ENCODE results near the gene CCDC61. TPM values are rescaled to one million over a fixed set of nuclear protein-coding genes. Genes with fewer than 3 reads are reported as not detected.

Gene CCDC61
- total RNA-seq, 1 experiment from 2014 or later = 16.9 TPM

DNA sequence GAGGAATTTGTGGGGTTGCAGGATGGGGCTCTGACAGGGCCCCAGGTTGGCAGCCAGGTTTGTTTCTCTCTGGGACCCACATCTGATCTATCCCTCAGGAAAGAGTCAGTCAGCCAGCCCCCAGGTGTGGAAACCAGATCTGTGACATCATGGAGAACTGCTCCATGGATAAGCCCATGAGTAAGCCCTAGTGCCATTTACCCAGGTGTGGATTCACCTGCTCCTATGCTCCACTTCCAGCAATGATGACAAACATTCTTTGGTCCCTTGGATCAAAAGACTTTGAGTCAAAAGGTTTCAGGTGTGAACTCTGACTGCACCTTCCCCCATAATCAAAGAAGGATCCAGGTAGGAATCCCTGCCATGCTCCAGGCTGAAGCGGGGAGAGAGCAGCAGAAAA lies 72.4 kb downstream of the CCDC61 start:
- WGBS (ENCODE audit: extremely low coverage, insufficient read length, low lambda C conversion rate) = no CpG with 5 or more reads among the region's 1 CpG
- Histone ChIP-seq H4K5ac (ENCODE audit: insufficient read length, low read depth, low read length) (no peak overlapping the region), H3T11ph (ENCODE audit: low read length) (no peak overlapping the region), H2BK120ac (ENCODE audit: low read depth, low read length, poor library complexity, severe bottlenecking) (no peak overlapping the region), H3K14ac (ENCODE audit: insufficient read depth, low read length) (no peak overlapping the region), H3K9ac (ENCODE audit: extremely low read depth, insufficient read length, low read length) (no peak overlapping the region), H2BK20ac (ENCODE audit: low read depth, low read length, poor library complexity, severe bottlenecking) (no peak overlapping the region), H3K4me1 (ENCODE audit: insufficient read depth, low read length) (no peaks in the 10 kb centered on the region), H4K20me1 (ENCODE audit: control insufficient read depth, insufficient read depth, insufficient read length) (no peaks in the 10 kb centered on the region), H3K9me3 (ENCODE audit: control insufficient read depth, low read depth, low read length) (no peaks in the 10 kb centered on the region), H4K91ac (ENCODE audit: insufficient read length, low read depth, low read length) (no peak overlapping the region), H3K4ac (ENCODE audit: low read depth, low read length) (no peak overlapping the region), H2BK5ac (ENCODE audit: insufficient read length, low read length) (no peak overlapping the region), H2AFZ (ENCODE audit: low read length) (no peak overlapping the region), H3K27me3 (ENCODE audit: insufficient read depth, low read length) (no peaks in the 10 kb centered on the region; the same call in 1 of the 2 replicates), H4K8ac (replicated peaks; ENCODE audit: insufficient read length, low read depth, low read length) (no peak overlapping the region), H2BK15ac (ENCODE audit: low read depth, low read length) (no peak overlapping the region), H2AK5ac (ENCODE audit: insufficient read length, low read length) (no peak overlapping the region), H3K79me1 (ENCODE audit: insufficient read depth, low read depth, low read length, poor library complexity, severe bottlenecking) (no peaks in the 10 kb centered on the region), H3K18ac (ENCODE audit: insufficient read length, low read depth, low read length) (no peak overlapping the region), H3K27ac (ENCODE audit: insufficient read length, low read depth, low read length) (no peak overlapping the region), H3K23ac (ENCODE audit: insufficient read length, low read depth, low read length) (no peak overlapping the region), H3K23me2 (ENCODE audit: insufficient read length, low read depth, low read length, poor library complexity, severe bottlenecking) (no peaks in the 10 kb centered on the region), H3K4me2 (ENCODE audit: insufficient read depth, insufficient read length, low read length) (no peak overlapping the region), H3K56ac (ENCODE audit: insufficient read length, low read depth, low read length) (no peak overlapping the region), H2BK12ac (ENCODE audit: insufficient read length, low read depth, low read length) (no peak overlapping the region), H3K79me2 (ENCODE audit: insufficient read depth, low read length) (no peaks in the 10 kb centered on the region)
- no peaks in the 10 kb centered on the region for H3K4me1 Mint-ChIP-seq
- H3K27me3 Mint-ChIP-seq (ENCODE audit: low read depth) = peaks cover 56% of the 10 kb centered on the region
- H3K9me3 Mint-ChIP-seq = no peaks in the 10 kb centered on the region; a peak in 2 of 5 replicates
- no peak for DNase-seq
- H3K36me3 Mint-ChIP-seq (ENCODE audit: insufficient read depth in 1 of 3, low read depth in 3 of 3) = no peaks in the 10 kb centered on the region
- H3K27ac Mint-ChIP-seq = no peak overlapping the region
- no peak overlapping the region for H3K4me3 Mint-ChIP-seq
- TF ChIP-seq, protein P1, sequence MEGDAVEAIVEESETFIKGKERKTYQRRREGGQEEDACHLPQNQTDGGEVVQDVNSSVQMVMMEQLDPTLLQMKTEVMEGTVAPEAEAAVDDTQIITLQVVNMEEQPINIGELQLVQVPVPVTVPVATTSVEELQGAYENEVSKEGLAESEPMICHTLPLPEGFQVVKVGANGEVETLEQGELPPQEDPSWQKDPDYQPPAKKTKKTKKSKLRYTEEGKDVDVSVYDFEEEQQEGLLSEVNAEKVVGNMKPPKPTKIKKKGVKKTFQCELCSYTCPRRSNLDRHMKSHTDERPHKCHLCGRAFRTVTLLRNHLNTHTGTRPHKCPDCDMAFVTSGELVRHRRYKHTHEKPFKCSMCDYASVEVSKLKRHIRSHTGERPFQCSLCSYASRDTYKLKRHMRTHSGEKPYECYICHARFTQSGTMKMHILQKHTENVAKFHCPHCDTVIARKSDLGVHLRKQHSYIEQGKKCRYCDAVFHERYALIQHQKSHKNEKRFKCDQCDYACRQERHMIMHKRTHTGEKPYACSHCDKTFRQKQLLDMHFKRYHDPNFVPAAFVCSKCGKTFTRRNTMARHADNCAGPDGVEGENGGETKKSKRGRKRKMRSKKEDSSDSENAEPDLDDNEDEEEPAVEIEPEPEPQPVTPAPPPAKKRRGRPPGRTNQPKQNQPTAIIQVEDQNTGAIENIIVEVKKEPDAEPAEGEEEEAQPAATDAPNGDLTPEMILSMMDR (conservative IDR thresholded peaks at IDR 0.05) = no peak

Small RNA genes lying within 50 kb of the gene (microRNA-seq; reads per million reads assigned to microRNA genes)
- gene MIR769 (ENCODE audit: borderline microRNAs expressed) = 26.2 reads per million, percentile 57 among the genes with 10 or more reads in this experiment

Other genes with a start within 250 kb of the CCDC61 start
- gene SIX5, start 226.2 kb upstream of the CCDC61 start, total RNA-seq (2021) = 41.6 and 41.7 TPM in 2 replicates
- gene DMPK, start 213.0 kb upstream of the CCDC61 start, total RNA-seq (2021) = 63.9 and 67.4 TPM in 2 replicates
- 70.7 and 75.1 TPM in 2 replicates for gene DMWD, start 202.6 kb upstream of the CCDC61 start, total RNA-seq (2021)
- gene RSPH6A, start 180.2 kb upstream of the CCDC61 start, total RNA-seq (2021) = 0.29 and 0.55 TPM in 2 replicates
- 104 and 113 TPM in 2 replicates for gene SYMPK, start 132.3 kb upstream of the CCDC61 start, total RNA-seq (2021)
- 22.2 and 24.9 TPM in 2 replicates for gene FOXA3, start 131.1 kb upstream of the CCDC61 start, total RNA-seq (2021)
- 28.2 and 29.3 TPM in 2 replicates for gene IRF2BP1, start 109.3 kb upstream of the CCDC61 start, total RNA-seq (2021)
- gene MYPOP, start 92.9 kb upstream of the CCDC61 start, total RNA-seq (2021) = 9.0 and 9.5 TPM in 2 replicates
- gene NANOS2, start 80.7 kb upstream of the CCDC61 start, total RNA-seq (2021) = not detected in 2 replicates
- 8.8 and 8.9 TPM in 2 replicates for gene NOVA2, start 21.6 kb upstream of the CCDC61 start, total RNA-seq (2021)
- not detected in 2 replicates for gene PGLYRP1, start 27.6 kb downstream of the CCDC61 start, total RNA-seq (2021)
- gene IGFL4, start 45.5 kb downstream of the CCDC61 start, total RNA-seq (2021) = 0.33 TPM in 1 of 2 replicates, not detected in the other
- not detected in 2 replicates for gene IGFL3, start 129.2 kb downstream of the CCDC61 start, total RNA-seq (2021)
- gene IGFL2, start 152.8 kb downstream of the CCDC61 start, total RNA-seq (2021) = not detected in 2 replicates
- not detected in 2 replicates for gene IGFL1, start 234.3 kb downstream of the CCDC61 start, total RNA-seq (2021)